ENCODE measurements around the gene STUB1. TPM values are rescaled to one million over a fixed set of nuclear protein-coding genes. Genes with fewer than 3 reads are reported as not detected.

Gene STUB1
- total RNA-seq, 4 donors from 2014 or later = 152 to 213 (median 186) TPM

DNA sequence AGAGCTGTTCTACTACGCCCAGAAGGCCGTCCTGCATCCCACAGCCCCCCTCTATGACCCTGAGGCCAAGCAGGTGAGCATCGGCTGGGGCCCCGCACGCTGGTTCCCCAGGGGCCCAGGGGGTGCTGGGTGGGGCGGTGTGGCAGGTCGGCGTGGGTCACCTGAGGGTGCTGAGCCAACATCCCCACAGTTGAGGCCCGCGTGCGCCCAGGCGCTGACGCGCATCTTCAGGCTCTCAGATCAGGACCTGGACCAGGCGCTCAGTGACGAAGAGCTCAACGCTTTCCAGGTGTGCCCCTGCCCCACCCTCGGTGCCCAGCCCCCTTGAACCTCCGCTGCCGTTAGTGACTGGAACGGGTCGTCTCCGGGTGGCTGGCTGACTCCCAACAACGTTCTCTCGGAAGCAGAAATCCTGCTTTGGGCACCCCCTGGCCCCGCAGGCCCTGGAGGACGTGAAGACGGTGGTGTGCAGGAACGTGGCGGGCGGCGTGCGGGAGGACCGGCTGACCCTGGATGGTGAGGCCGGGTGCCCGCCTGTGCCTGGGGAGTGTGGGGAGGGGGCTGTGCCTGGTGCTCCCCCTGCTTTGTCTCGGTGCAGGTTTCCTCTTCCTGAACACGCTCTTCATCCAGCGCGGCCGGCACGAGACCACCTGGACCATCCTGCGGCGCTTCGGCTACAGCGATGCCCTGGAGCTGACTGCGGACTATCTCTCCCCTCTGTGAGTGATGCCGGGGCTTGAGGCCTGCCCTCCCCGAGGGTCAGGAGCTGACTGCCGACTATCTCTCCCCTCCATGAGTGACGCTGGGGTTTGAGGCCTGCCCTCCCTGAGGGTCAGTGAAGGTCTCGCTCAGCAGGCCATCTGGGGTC, 9.5 kb upstream of the STUB1 start:
- DNase-seq (ENCODE audit: low spot score in 2 of 2) = no peak
- H3K4me1 ChIP-seq = peaks cover 3 to 45% (median 19%) of the 10 kb centered on the region in 4 donors
- peaks cover 0 to 60% (median 4%) of the 10 kb centered on the region in 3 donors for H3K36me3 ChIP-seq
- no peak overlapping the region for H3K27ac ChIP-seq
- WGBS, 2 donors = 90 to 91% methylated on average over 29 to 49 of the region's 52 CpGs
- H3K4me3 ChIP-seq = no peak overlapping the region
- H3K27me3 ChIP-seq = no peaks in the 10 kb centered on the region
- no peaks in the 10 kb centered on the region for H3K9me3 ChIP-seq
- TF ChIP-seq, protein P1, sequence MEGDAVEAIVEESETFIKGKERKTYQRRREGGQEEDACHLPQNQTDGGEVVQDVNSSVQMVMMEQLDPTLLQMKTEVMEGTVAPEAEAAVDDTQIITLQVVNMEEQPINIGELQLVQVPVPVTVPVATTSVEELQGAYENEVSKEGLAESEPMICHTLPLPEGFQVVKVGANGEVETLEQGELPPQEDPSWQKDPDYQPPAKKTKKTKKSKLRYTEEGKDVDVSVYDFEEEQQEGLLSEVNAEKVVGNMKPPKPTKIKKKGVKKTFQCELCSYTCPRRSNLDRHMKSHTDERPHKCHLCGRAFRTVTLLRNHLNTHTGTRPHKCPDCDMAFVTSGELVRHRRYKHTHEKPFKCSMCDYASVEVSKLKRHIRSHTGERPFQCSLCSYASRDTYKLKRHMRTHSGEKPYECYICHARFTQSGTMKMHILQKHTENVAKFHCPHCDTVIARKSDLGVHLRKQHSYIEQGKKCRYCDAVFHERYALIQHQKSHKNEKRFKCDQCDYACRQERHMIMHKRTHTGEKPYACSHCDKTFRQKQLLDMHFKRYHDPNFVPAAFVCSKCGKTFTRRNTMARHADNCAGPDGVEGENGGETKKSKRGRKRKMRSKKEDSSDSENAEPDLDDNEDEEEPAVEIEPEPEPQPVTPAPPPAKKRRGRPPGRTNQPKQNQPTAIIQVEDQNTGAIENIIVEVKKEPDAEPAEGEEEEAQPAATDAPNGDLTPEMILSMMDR (IDR thresholded peaks at IDR 0.05) = no peak
- TF ChIP-seq POLR2A (IDR thresholded peaks at IDR 0.05) (no peak), EP300 (IDR thresholded peaks at IDR 0.05) (no peak)

DNA sequence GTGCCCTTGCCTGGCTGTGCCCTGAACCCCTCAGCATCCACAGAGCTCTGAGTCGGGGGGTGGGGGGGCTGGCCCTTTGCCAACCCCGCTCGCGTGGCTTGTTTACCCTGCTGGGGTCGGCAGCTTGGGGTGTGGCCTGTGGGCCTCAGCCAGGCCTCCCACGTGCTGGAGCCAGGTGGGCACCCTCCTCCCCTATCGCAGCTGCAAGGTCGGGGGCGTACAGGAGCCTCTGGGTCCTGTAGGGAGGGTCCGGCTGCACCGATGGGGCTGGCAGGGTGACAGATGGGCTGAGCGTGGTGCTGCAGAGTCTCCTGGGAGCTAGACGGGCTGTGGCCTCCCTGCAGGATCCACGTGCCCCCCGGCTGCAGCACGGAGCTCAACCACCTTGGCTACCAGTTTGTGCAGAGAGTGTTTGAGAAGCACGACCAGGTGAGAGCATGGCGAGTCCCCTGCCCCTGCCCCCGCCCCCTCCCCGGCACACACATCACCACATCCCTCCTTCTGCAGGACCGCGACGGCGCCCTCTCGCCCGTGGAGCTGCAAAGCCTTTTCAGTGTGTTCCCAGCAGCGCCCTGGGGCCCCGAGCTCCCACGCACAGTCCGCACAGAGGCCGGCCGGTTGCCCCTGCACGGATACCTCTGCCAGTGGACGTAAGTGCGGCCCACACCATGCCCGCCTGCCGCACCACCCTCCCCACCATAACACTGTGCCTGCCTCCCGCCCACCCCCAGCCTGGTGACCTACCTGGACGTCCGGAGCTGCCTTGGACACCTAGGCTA, 8.7 kb upstream of the STUB1 start:
- no peaks in the 10 kb centered on the region for H3K27me3 ChIP-seq
- peaks cover 0 to 60% (median 4%) of the 10 kb centered on the region in 3 donors for H3K36me3 ChIP-seq

DNA sequence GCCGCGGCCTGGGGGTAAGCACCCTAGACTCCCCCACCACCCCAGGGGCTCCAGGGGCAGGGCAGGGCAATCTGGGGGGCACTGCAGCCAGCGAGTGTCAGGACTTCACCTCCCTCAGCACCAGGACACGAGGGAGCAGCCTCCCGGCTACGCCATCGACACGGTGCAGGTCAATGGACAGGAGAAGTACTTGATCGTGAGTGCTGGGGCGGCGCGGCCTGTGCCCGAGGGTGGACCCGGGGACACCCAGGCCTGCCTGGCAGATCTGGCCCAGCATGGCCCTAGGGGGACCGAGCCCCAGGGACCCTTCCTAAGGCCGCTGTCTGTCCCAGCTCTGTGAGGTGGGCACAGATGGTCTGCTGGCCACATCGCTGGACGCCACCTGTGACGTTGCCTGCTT, 7.8 kb upstream of the STUB1 start:
- H3K27me3 ChIP-seq = no peaks in the 10 kb centered on the region
- no peak for TF ChIP-seq POLR2A (IDR thresholded peaks at IDR 0.05)
- TF ChIP-seq EP300 (IDR thresholded peaks at IDR 0.05) = no peak
- TF ChIP-seq, protein P1 (IDR thresholded peaks at IDR 0.05) = no peak
- no peak overlapping the region for H3K27ac ChIP-seq
- H3K36me3 ChIP-seq = peaks cover 0 to 60% (median 4%) of the 10 kb centered on the region in 3 donors
- 91 to 93% methylated on average over 14 to 16 of the region's 19 CpGs for WGBS, 2 donors
- H3K9me3 ChIP-seq = no peaks in the 10 kb centered on the region
- no peak overlapping the region for H3K4me3 ChIP-seq
- DNase-seq (ENCODE audit: low spot score in 2 of 2) = no peak
- H3K4me1 ChIP-seq = peaks cover 3 to 47% (median 20%) of the 10 kb centered on the region in 4 donors

More for the DNA sequence above, 8.7 kb upstream of the STUB1 start:
- no peak overlapping the region for H3K4me3 ChIP-seq
- no peaks in the 10 kb centered on the region for H3K9me3 ChIP-seq
- 83 to 89% methylated on average over 26 to 38 of the region's 40 CpGs for WGBS, 2 donors
- peaks cover 3 to 52% (median 22%) of the 10 kb centered on the region in 4 donors for H3K4me1 ChIP-seq
- DNase-seq (ENCODE audit: low spot score in 2 of 2) = no peak
- no peak for TF ChIP-seq POLR2A (IDR thresholded peaks at IDR 0.05)
- TF ChIP-seq EP300 (IDR thresholded peaks at IDR 0.05) = no peak
- TF ChIP-seq, protein P1 (IDR thresholded peaks at IDR 0.05) = no peak
- H3K27ac ChIP-seq = no peak overlapping the region

DNA sequence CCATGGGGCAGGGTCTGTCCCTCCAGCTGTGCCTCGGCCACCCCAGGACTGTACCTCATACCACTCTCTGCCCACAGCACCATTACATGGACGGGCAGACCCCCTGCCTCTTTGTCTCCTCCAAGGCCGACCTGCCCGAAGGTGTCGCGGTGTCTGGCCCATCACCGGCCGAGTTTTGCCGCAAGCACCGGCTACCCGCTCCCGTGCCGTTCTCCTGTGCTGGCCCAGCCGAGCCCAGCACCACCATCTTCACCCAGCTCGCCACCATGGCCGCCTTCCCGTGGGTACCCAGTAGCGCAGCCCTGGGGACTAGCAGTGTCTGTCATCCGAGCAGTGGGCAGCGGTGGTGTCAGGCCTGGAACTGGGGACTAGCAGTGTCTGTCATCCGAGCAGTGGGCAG, 7.4 kb upstream of the STUB1 start:
- DNase-seq (ENCODE audit: low spot score in 2 of 2) = no peak
- H3K27me3 ChIP-seq = no peaks in the 10 kb centered on the region
- H3K27ac ChIP-seq = no peak overlapping the region
- H3K36me3 ChIP-seq = peaks cover 0 to 60% (median 4%) of the 10 kb centered on the region in 3 donors
- no peak overlapping the region for H3K4me3 ChIP-seq
- TF ChIP-seq POLR2A (IDR thresholded peaks at IDR 0.05) = no peak
- TF ChIP-seq, protein P1 (IDR thresholded peaks at IDR 0.05) = no peak
- no peak for TF ChIP-seq EP300 (IDR thresholded peaks at IDR 0.05)
- H3K4me1 ChIP-seq = peaks cover 3 to 43% (median 16%) of the 10 kb centered on the region in 4 donors
- WGBS, 2 donors = 92 to 97% methylated on average over 15 to 16 of the region's 21 CpGs
- no peaks in the 10 kb centered on the region for H3K9me3 ChIP-seq

Measured in tibial nerve (tissue), 4 donors.